ENCODE results near the gene GRK5.

Gene GRK5

DNA sequence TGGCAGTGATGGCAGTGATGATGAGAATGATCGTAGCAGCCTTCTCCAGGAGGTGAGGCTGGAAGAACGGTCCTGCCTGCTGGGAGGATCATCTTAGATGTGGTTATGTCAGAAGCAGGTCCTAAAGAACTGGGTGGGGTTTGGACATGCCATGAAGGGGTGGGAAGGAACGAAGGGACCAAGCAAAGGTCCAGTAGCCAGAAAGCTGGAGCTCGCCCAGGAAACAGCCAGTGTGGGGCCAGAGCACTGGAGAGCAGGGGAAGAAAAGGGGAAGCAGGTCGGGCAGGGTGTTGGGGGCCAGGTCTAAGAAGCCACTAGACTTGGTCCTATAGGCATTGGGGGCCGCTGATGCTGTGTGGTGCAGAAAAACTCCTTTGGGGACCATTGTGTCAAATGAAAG lies 207.8 kb downstream of the GRK5 start:
- DNase-seq (ENCODE audit: low read depth in 3 of 3, low spot score in 1 of 3): no peak

DNA sequence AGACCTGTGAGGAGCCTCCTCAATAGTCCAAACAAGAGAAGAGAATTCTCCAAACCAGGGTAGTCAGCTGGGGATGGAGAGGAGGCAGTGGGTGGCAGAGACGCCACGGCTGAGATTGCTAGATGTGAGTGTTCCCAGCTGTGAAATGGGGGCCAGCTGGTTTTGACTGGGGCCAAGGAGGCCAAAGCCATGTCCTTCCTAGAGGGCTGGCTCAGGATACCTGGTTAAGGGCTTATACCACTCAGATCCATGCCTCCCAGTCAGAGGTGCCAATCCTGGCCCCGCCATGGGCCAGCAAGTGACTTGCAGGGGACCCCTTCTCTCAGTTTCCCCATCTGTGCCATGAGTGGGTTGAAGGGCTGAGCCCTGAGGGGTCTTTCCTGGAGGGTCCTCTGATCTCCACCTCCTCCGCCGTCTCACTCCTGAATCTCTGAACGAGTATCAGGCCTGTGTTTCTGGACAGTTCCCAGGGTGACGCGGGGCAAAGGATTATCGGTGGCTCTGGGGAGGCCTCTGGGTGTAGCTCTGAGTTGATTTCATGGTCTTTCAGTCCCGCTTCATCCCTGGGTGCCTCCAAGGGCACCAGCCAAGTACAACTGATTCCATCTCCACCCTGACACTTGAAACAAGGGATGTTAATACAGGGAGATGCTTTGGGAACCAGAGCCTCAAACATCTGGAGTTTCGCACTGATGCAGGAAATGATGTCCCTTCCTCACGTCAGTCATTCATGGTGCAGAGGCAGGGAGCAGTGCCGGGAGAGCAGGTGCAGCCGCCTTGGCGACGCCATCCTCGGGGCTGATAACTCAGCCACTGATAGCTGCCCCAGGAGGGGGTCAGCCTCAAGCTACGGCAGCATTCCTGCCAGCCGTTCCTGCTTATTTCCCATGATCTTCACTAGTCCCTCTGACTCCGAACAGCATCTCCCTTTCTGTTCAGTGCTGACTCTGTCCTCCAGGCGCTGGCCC lies 208.4 kb downstream of the GRK5 start:
- DNase-seq (ENCODE audit: low read depth in 3 of 3, low spot score in 1 of 3): no peak

DNA sequence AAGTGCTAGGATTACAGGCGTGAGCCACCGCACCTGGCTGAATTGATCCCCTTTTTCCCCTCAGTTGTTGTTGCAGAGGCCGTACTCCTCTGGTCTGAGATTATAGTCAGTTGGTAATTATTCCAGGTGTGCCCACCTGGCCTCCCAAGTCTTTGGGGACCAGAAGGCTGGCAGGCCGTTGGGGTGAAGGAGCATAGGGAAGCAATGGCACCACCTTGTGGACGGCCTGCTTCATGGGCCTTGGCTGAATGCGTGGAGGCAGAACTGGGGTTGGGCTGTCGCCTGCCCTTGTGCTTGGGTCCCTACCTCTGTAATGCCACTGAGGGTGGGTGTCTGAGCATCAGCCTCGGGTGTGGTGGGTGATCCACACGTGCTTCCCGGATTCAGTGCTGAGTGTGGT lies 209.5 kb downstream of the GRK5 start:
- DNase-seq (ENCODE audit: low read depth in 3 of 3, low spot score in 1 of 3): peak; percentile 28 to 68 (median 35)

DNA sequence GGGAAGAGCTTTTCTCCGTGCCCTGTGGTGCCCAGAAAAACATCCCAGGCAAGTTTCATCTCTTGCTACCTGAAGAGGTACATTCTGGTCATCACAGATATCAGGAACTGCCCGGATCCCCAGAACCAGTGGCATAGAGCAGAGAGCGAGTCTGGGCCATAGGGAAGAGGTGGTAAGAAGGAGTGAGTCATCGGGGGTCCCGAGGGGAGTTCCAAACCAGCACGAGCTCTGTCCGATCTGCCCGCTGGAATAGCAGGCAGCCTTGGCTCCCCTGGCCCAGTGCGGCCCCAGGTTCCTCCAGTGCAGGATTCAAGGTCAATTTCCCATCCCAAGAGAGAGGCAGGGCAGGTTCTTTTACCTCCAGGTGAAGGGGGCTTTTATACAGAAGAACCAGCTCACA lies 210.5 kb downstream of the GRK5 start:
- DNase-seq (ENCODE audit: low read depth in 3 of 3, low spot score in 1 of 3): no peak

DNA sequence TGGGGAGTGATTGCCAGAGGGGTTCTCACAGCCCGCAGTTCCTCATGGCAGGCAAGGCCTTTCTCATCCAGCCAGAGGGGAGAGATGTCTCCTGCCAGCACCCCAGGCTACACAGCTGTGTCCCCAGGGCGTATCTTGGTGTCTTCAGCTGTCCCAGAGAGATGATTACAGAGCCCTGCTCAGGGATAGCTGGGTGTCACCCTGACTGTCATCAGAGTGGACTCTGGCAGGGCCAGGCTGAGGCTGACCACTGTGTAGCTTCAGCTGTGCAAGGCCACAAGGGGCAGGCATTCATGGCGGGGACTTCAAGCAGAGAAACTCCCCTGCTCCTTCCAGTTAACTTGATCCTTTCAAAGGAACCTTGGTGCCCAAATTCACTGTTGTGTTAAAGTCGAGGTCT lies 211.0 kb downstream of the GRK5 start:
- no peak for DNase-seq (ENCODE audit: low read depth in 3 of 3, low spot score in 1 of 3)

DNA sequence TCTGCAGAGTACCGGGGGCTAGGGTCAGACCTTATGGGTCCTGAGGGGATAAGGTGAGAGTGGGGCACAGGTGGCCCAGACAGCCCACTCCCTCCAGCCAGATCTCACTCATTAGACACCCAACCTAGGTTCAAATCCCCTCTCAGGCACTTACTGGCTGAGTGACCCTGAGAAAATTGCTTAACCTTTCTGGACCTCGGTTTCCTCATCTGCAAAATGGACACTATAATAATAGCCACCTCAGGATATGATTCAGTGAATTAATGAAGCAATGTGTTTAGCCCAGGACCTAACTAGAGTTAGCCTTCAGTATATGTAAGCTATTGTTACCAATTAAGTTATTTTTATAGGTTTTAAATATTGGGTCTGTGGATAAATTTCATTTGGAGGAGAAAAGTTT lies 212.6 kb downstream of the GRK5 start:
- DNase-seq (ENCODE audit: low read depth in 3 of 3, low spot score in 1 of 3): no peak

DNA sequence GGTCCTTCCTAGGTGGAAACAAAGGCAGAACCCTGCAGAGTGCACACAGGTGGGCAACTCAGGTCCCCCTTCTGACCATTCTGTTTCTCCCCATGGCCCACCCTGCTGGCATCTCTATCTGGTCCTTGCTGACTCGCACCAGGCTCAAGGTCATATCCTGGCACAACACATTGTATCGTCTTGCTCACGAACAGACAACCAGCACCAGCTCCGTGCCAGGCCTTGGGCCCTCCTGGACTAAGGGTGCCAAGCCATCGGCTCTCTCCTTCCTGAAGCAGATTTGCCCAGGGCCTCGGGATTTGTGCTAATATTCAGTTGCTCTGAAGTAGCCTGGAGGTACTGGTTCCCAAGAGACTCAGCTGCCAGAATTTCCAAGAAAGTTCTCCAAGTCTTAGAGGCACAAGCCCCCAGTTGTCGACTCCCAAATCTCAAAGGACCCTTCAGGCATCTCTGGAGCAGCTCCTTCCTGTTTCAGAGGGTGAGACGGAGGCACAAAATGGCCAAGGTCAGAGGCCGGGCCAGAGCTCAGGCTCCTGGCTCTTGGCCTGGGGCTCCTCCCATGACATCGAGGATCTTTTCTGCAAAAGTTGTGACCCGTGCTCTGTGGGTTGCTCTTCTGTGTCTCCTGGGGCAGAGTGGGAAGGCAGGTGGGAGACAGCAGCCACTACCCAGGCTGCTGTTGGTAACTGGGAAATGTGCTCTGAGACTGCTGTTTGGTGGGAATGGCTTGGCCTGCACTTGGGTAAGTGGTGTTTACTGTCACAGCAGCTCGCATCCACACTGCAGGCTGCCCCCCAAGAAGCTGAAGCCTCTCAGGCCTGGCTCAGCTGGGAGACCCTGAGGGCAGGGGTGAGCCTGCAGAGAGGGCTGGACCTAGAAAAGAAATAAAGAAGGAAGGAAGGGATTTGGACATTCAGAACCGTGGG lies 213.8 kb downstream of the GRK5 start:
- DNase-seq (ENCODE audit: low read depth in 3 of 3, low spot score in 1 of 3): no peak

DNA sequence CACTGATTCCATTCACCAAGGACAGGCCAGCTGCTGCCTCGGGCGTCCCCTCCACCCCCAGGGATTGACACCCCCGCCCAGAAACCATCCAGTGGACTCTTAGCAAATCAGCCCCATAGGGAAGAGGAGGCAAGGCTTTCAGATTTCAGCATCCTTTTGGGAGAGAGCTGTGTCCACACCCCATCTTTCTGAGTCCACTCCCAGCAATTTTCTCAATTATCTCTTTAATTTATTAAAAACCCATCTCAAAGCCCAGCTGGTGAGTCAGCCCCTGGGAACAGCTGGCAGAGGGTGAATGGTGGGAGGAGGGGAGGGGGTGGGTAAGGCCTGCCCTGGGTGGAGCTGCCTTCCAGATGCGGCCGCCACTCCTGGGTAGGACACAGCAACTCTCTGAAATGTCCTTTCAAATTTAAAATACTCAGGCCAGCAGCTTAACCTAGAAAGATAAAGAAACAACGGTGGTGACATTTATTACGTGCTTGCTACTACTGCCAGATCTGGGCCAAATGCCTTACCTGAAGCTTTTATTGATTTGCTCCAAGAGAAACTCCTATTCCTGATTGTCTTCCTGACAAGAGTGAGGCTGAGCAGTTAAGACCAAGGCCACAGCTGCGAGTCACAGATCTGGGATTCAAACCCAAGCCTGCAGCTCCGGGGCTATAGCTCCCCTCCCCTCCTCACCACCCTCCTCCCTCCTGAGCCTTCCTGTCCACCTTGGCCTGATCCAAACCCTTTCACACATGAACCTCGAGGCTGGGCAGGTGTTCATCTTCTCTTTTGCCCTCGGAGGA lies 214.7 kb downstream of the GRK5 start:
- DNase-seq (ENCODE audit: low read depth in 3 of 3, low spot score in 1 of 3): no peak

DNA sequence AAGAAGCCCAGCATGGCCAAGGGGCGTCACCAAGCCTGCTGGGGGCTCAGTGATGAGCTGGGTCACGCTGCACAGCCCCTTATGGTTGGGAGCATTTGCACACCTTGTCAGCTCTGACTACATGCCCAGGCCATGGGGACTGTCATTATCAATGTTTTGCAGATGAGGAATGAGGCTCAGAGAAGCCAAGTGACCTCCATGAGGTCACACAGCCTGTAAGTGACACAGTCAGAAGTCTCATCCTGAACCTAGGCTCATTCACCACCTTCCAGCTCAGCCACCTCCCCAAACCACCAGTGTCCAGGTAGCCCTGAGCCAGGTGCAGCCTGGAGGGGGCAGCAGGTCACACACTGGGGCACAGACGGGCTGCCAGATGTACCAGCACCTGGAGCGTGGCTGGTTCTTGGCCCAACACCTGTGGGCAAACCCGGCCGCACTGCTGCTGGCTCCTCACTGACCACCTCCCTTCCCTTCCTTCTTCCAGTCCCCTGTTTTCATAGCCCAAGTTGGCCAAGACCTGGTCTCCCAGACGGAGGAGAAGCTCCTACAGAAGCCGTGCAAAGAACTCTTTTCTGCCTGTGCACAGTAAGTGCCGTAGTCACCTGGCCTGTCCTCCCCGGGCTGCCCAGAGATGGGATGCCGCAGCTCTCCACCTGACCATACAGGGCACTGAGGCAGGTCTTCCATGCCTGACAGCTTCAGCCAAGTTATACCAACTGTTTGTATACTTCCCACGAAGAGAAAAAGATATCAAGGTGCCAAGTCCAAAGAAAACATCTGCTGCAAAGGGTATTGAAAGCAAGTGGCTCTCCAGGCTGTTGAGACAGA lies 215.5 kb downstream of the GRK5 start:
- DNase-seq (ENCODE audit: low read depth in 3 of 3, low spot score in 1 of 3): no peak

DNA sequence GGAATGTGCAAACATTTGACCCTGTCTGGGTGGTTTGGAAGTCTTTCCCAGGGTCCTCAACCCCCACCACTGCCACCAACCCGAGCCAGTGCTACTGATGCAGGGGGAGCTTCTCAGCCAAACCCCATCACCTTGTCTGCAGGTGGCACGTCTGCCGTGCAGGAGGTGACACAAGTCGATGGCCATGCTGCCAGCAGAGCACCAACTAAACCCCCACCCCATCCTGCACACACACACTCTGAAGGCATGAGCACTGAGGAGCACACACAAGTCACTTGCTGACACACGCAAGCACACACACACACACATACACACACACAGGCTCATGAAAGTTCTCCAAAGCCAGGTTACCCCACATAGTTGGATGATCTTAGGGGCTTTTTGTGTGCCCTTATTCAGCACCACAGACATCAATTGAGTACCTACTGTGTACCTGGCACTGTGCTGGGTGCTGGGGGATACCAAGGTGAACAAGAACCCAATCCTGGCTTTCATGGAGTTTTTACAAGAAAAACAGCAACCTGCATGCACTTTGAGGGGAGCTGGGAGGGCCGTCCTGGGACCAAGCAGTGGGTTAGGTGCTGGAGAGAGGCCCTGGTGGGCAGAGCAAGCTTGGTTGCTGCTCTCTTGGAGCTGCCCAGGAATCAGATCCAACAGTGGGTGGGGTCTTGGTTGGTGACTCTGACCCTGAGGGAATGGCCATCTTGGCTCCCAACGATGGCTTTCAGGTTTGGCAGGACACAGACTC lies 216.3 kb downstream of the GRK5 start:
- no peak for DNase-seq (ENCODE audit: low read depth in 3 of 3, low spot score in 1 of 3)

DNA sequence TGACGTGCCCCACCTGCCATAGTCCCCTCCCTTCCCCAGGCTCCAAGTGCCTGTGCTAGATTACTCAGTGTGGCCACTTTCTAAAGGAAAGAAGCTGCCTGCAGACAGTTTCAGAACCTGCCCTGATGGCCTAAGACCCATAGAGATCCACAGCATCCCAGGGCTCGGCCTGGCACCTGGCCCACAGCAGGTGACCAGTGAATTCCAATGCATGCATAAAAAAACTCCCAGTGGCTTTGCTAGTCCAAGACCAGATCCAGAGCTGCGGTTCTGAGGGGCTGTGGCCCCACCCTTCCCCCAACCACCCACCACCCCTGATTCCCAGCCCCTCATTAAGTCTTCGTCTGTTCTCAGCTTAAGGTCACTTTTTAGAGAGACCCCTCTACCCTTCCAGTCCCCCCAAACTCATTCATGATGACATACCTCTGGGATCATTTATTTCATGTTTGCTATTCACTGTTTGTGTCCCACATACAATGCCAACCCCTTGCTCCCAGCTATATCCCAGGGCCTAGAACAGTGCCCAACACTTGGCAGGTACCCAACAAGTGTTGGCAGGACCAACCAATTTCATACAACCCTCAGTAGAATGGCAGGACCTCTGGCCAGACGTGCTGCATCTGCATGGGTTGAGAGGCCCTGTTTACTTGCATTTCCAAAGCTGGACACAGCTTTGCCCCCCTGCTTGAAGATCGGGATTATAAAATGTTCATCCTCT lies 217.0 kb downstream of the GRK5 start:
- DNase-seq (ENCODE audit: low read depth in 3 of 3, low spot score in 1 of 3): no peak

DNA sequence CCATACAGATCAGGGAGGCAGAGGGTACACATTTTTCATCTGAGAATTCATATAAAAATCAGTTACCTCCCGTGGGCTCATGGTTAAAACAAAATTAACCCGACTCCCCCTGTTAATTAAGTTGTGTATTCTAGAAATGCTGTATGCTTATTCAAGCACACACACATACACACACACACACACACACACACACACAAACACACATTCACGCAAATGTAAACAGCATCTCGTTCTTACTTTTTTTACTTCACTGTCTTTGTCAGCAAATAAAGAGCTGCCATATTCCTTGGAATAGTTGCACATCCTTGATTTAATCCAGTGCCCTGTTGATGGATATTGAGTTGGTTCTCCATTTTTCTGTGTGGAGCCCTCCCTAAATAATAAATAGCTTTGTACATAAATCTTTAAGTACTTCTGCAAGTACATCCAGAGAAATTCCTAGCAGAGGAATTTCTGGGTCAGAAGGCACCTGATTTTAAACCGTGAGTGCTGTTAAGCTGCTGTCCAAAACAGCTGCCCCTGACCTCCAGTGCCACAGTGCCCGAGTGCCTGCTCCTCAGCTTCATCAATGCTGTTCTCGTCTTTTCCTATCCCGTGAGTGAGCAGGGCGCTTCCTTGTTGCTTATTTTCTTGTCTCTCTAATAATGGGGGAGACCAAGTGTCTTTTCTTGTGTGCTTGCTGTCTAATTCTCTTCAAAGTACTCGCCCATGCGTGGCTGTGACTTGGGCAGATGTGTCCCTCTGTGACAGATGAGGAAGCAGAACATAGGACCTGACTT lies 217.9 kb downstream of the GRK5 start:
- DNase-seq (ENCODE audit: low read depth in 3 of 3, low spot score in 1 of 3): no peak

DNA sequence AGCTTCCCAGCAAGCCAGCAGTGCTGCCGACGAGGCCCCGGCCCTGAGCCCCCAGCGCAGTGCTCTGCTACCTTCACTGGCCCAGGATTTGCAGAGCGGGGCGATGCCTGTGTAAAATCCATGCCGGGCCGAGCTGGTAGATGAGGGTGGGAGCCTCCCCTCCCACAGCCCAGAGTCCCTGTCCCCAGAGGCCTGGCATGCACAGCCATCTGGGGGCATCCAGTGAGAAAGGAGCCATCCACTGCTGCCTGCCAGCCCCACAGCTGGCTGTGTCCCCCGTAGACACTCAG lies 218.5 kb downstream of the GRK5 start:
- DNase-seq (ENCODE audit: low read depth in 3 of 3, low spot score in 1 of 3): no peak

DNA sequence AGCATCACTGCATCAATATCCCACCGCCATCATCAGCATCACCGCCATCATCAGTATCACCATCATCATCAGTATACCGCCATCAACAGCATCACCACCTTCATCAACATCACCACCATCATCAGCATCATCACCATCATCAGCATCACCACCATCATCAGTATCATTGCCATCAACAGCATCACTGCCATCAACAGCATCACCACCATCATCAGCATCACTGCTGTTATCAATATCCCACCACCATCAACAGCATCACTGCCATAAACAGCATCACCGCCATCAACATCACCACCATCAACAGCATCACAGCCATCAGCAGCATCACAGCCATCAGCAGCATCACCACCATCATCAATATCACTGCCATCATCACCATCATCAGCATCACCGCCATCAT lies 219.3 kb downstream of the GRK5 start:
- DNase-seq (ENCODE audit: low read depth in 3 of 3, low spot score in 1 of 3): no peak

DNA sequence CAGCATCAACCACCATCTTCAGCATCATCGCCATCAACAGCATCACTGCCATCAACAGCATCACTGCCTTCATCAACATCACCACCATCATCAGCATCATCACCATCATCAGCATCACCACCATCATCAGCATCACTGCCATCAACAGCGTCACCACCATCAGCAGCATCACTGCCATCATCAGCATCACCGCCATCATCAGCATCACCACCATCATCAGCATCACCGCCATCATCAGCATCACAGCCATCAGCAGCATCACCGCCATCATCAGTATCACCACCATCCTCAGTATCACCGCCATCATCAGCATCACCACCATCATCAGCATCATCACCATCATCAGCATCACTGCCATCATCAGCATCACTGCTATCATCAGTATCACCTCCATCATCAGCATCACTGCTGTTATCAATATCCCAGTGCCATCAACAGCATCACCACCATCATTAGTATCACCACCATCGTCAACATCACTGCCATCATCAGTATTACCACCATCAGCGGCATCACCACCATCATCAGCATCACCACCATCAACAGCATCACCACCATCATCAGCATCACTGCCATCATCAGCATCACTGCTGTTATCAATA lies 220.0 kb downstream of the GRK5 start:
- DNase-seq (ENCODE audit: low read depth in 3 of 3, low spot score in 1 of 3): no peak

DNA sequence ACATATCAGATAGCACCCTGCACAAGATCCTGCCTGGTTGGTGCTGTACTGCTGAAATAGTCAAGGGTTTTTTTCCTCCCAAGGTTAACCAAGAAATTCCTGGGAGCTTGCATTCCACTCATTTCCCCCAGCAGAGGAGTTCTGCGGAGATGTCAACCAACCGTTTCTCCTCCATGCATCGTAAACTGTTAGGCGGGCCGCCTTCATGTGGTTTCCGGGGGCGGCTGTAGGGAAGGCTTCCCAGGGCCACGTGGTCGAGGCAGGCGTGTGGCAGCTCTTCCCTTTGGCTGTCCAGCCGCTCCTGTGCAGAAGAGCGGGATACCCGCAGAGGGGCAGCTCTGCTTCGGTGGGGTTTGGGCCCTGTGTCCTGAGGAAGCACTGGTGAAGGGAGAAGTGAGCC lies 221.4 kb downstream of the GRK5 start:
- DNase-seq (ENCODE audit: low read depth in 3 of 3, low spot score in 1 of 3): no peak

DNA sequence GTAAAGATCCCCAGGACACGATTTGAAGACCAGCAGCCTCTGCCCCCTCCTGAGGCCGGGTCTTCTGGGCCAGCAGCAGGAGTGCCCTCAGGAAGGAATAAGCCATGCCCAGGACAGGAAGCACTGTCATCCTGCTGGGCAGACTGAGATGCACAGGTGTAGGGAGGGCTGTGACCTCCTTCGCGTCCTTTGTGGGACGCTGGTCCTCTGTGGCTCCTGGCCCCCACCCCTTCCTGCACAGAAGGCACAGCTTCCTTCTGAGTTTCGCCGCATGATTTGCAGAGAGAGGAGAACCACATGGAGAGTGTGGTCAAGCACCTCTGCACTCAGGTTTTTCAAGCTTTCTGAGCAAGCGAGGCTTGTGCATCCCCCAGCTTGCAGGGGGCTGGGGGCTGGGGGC lies 222.4 kb downstream of the GRK5 start:
- DNase-seq (ENCODE audit: low read depth in 3 of 3, low spot score in 1 of 3): no peak

Measured in stimulated activated CD4-positive, alpha-beta T cell treated with anti-CD3 and anti-CD28 coated beads, TNF-alpha, amount 100 ng/mL, for 1 hour (primary cell).